Measurements from ENCODE around the gene LYRM4.

LYRM4 gene

DNA sequence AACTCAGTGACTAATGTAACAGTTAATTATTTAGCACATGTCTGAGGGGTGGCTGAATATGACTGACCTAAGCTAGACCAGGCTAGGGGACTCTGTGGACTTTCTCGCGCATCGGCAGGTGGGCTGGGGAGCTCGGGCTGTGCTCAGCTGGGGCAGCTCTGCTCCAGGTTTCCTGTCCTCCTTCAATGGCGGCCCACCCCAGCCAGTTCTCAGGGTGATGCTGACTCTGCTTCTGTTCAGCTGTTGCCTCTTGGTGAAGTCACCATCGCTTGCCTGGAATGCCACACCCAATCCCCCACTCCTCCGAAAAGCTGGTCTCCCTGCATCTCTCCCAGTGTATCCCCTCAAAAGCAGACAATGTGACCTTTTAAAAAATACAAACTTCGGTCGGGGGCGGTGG is 155.6 kb downstream of the LYRM4 start:
- no peaks in the 10 kb centered on the region for H4K20me1 ChIP-seq (ENCODE audit: low read depth, low read length)
- H3K27ac ChIP-seq (ENCODE audit: low read depth, low read length) = no peak overlapping the region
- H3K4me3 ChIP-seq (ENCODE audit: insufficient read depth, low read length, poor library complexity, severe bottlenecking) = no peak overlapping the region
- no peaks in the 10 kb centered on the region for H3F3A ChIP-seq (ENCODE audit: insufficient read depth)
- no peaks in the 10 kb centered on the region for H3K79me2 ChIP-seq (ENCODE audit: insufficient read depth, low read length)
- H3K27me3 ChIP-seq (ENCODE audit: low read length) = no peaks in the 10 kb centered on the region
- TF ChIP-seq, protein P1, sequence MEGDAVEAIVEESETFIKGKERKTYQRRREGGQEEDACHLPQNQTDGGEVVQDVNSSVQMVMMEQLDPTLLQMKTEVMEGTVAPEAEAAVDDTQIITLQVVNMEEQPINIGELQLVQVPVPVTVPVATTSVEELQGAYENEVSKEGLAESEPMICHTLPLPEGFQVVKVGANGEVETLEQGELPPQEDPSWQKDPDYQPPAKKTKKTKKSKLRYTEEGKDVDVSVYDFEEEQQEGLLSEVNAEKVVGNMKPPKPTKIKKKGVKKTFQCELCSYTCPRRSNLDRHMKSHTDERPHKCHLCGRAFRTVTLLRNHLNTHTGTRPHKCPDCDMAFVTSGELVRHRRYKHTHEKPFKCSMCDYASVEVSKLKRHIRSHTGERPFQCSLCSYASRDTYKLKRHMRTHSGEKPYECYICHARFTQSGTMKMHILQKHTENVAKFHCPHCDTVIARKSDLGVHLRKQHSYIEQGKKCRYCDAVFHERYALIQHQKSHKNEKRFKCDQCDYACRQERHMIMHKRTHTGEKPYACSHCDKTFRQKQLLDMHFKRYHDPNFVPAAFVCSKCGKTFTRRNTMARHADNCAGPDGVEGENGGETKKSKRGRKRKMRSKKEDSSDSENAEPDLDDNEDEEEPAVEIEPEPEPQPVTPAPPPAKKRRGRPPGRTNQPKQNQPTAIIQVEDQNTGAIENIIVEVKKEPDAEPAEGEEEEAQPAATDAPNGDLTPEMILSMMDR (IDR thresholded peaks at IDR 0.05; ENCODE audit: insufficient read depth, low read length, poor library complexity, severe bottlenecking) = no peak
- no peak for TF ChIP-seq EZH2phosphoT487 (conservative IDR thresholded peaks at IDR 0.05; ENCODE audit: low read length)
- no peaks in the 10 kb centered on the region for H3K9me3 ChIP-seq (ENCODE audit: insufficient read depth, low read length)
- H2AFZ ChIP-seq (ENCODE audit: low read depth, low read length, severe bottlenecking) = no peak overlapping the region
- H3K9me2 ChIP-seq (replicated peaks; ENCODE audit: insufficient read depth, low read length) = no peaks in the 10 kb centered on the region
- H3K4me2 ChIP-seq (ENCODE audit: low read depth, low read length, poor library complexity, severe bottlenecking) = no peak overlapping the region
- no peaks in the 10 kb centered on the region for H3K36me3 ChIP-seq (ENCODE audit: low read length)
- H3K9ac ChIP-seq (ENCODE audit: low read length) = no peak overlapping the region

DNA sequence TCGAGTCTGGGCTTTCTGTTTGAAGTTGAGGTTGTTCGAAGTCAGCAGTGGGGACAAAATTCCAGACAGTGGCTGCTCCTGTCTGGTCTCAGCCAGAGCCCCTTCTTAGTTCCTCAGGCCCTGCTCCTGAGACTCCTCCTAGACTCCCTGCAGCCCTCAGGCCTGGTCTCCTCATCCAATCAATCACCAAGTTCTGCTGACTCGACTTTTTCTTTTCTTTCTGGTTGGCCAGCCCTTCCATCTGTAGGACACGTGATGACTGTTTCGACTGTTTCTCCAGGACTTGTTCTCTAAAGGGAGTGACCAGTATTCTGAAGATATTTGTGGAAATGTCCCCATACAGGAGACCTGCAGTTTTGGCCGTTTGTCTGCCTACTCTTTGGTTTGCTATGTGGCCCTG is 156.1 kb downstream of the LYRM4 start:
- Histone ChIP-seq H3K9ac (ENCODE audit: low read length) (no peak overlapping the region), H3K9me2 (replicated peaks; ENCODE audit: insufficient read depth, low read length) (no peaks in the 10 kb centered on the region), H3K4me2 (ENCODE audit: low read depth, low read length, poor library complexity, severe bottlenecking) (no peak overlapping the region), H3F3A (ENCODE audit: insufficient read depth) (no peaks in the 10 kb centered on the region), H3K36me3 (ENCODE audit: low read length) (no peaks in the 10 kb centered on the region), H3K4me3 (ENCODE audit: insufficient read depth, low read length, poor library complexity, severe bottlenecking) (no peak overlapping the region), H3K27me3 (ENCODE audit: low read length) (no peaks in the 10 kb centered on the region), H3K9me3 (ENCODE audit: insufficient read depth, low read length) (no peaks in the 10 kb centered on the region), H4K20me1 (ENCODE audit: low read depth, low read length) (no peaks in the 10 kb centered on the region), H3K79me2 (ENCODE audit: insufficient read depth, low read length) (no peaks in the 10 kb centered on the region), H2AFZ (ENCODE audit: low read depth, low read length, severe bottlenecking) (no peak overlapping the region), H3K27ac (ENCODE audit: low read depth, low read length) (no peak overlapping the region)
- TF ChIP-seq EZH2phosphoT487 (conservative IDR thresholded peaks at IDR 0.05; ENCODE audit: low read length) = no peak
- TF ChIP-seq, protein P1 (IDR thresholded peaks at IDR 0.05; ENCODE audit: insufficient read depth, low read length, poor library complexity, severe bottlenecking) = no peak

DNA sequence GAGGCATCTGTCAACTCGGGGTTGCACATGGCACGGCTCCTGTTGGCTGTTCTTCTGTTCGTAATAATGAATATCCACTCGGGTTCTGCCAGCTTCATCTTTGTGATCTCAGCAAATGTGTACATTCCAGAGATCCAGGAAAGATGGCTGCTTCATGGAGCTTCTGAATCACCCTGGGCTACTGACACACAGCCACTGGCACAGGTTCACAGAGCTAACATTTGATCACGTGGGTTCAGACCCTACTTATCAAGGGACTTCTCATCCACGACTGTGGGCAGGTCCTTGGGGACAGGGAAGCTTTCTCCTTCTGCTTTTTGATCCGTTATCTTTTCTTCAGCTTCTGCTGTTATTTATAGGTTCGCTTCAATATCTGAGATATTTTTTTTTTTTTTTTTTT is 157.5 kb downstream of the LYRM4 start:
- TF ChIP-seq, protein P1 (IDR thresholded peaks at IDR 0.05; ENCODE audit: insufficient read depth, low read length, poor library complexity, severe bottlenecking) = no peak
- TF ChIP-seq EZH2phosphoT487 (conservative IDR thresholded peaks at IDR 0.05; ENCODE audit: low read length) = no peak
- Histone ChIP-seq H3K4me3 (ENCODE audit: insufficient read depth, low read length, poor library complexity, severe bottlenecking) (no peak overlapping the region), H3K79me2 (ENCODE audit: insufficient read depth, low read length) (no peaks in the 10 kb centered on the region), H3K27ac (ENCODE audit: low read depth, low read length) (no peak overlapping the region), H3F3A (ENCODE audit: insufficient read depth) (no peaks in the 10 kb centered on the region), H2AFZ (ENCODE audit: low read depth, low read length, severe bottlenecking) (no peak overlapping the region), H3K36me3 (ENCODE audit: low read length) (no peaks in the 10 kb centered on the region), H3K9me2 (replicated peaks; ENCODE audit: insufficient read depth, low read length) (no peaks in the 10 kb centered on the region), H3K9me3 (ENCODE audit: insufficient read depth, low read length) (no peaks in the 10 kb centered on the region), H3K27me3 (ENCODE audit: low read length) (no peaks in the 10 kb centered on the region), H4K20me1 (ENCODE audit: low read depth, low read length) (no peaks in the 10 kb centered on the region), H3K9ac (ENCODE audit: low read length) (no peak overlapping the region), H3K4me2 (ENCODE audit: low read depth, low read length, poor library complexity, severe bottlenecking) (no peak overlapping the region)

All from SU-DHL-6 (cell line).